Right atrium auricular region (tissue), 2 donors: ENCODE data around the gene RNF213. TPM values are rescaled to one million over a fixed set of nuclear protein-coding genes. Genes with fewer than 3 reads are reported as not detected.
A peak's percentile ranks its signal among the peaks of the same experiment; 100 is the strongest.

Experiments used
- DNase-seq: peaks from one replicate; pipeline ENCODE4 v3.0.0-alpha.2; 2019; ENCODE audit warnings: low spot score
- H3K27ac ChIP-seq, 2 donors: fragments of 200-600 bp; sonication (generic); 1 replicate in 1 of 2; 2 replicates in 1 of 2; pipeline ENCODE4 v1.5.1; 2016 to 2019
- H3K27me3 ChIP-seq, 2 donors: fragments of 200-600 bp; sonication (generic); one replicate each; pipeline versions ENCODE4 v1.5.1 to v1.6.0; 2017 to 2019
- H3K36me3 ChIP-seq: fragments of 200-600 bp; sonication (generic); one replicate; pipeline ENCODE4 v1.5.1; 2016
- H3K4me1 ChIP-seq, 2 donors: fragments of 200-600 bp; sonication (generic); one replicate each; pipeline versions ENCODE4 v1.5.1 to v1.6.0; 2017 to 2019
- H3K4me3 ChIP-seq, 2 donors: fragments of 200-600 bp; sonication (generic); 1 replicate in 1 of 2; 2 replicates in 1 of 2; pipeline ENCODE4 v1.5.1; 2017 to 2019; ENCODE audit warnings: mild to moderate bottlenecking in 1 of 2, moderate library complexity in 1 of 2
- H3K9me3 ChIP-seq, 2 donors: fragments of 200-600 bp; sonication (generic); one replicate each; pipeline ENCODE4 v1.5.1; 2019
- CTCF ChIP-seq, 2 donors: fragments of 200-600 bp; sonication (generic); IDR thresholded peaks; one replicate each; pipeline ENCODE4 v1.5.1; 2019; ENCODE audit warnings: antibody characterized with exemption in 2 of 2
- total RNA-seq, 2 donors: library from RNA; depleted of rRNA; stranded (reverse); fragments of >200 nt; gene quantifications; one replicate each; pipeline ENCODE4 v1.1.0, GENCODE V29; 2016

RNF213 gene
- total RNA-seq, 2 donors from 2014 or later, result 27.3 to 36.8 TPM

GRCh38 chr17:80388601-80389000 lies 127.9 kb downstream of the RNF213 start:
- Histone ChIP-seq H3K36me3 (peaks cover 91% of the 10 kb centered on the region), H3K27ac (no peak overlapping the region), H3K4me1 (no peaks in the 10 kb centered on the region), H3K9me3 (no peaks in the 10 kb centered on the region), H3K4me3 (no peak overlapping the region), H3K27me3 (no peaks in the 10 kb centered on the region)
- no peak for DNase-seq
- no peak for TF ChIP-seq CTCF (IDR thresholded peaks at IDR 0.05)

- no peak for DNase-seq
- no peaks in the 10 kb centered on the region for H3K4me1 ChIP-seq
Measured at GRCh38 chr17:80389011-80389995, 128.7 kb downstream of the RNF213 start.

GRCh38 chr17:80393241-80393890 lies 132.7 kb downstream of the RNF213 start:
- no peak for DNase-seq
- Histone ChIP-seq H3K4me3 (no peak overlapping the region), H3K27ac (no peak overlapping the region), H3K4me1 (peaks cover 0 to 14% of the 10 kb centered on the region in 2 donors), H3K27me3 (no peaks in the 10 kb centered on the region), H3K36me3 (peaks cover 58% of the 10 kb centered on the region), H3K9me3 (no peaks in the 10 kb centered on the region)
- no peak for TF ChIP-seq CTCF (IDR thresholded peaks at IDR 0.05)

More at GRCh38 chr17:80389011-80389995, 128.7 kb downstream of the RNF213 start:
- Histone ChIP-seq H3K36me3 (peaks cover 92% of the 10 kb centered on the region), H3K27me3 (no peaks in the 10 kb centered on the region), H3K4me3 (no peak overlapping the region), H3K27ac (no peak overlapping the region), H3K9me3 (no peaks in the 10 kb centered on the region)
- no peak for TF ChIP-seq CTCF (IDR thresholded peaks at IDR 0.05)

GRCh38 chr17:80393961-80394360 lies 133.3 kb downstream of the RNF213 start:
- Histone ChIP-seq H3K9me3 (no peaks in the 10 kb centered on the region), H3K4me1 (peaks cover 0 to 14% of the 10 kb centered on the region in 2 donors), H3K36me3 (peaks cover 52% of the 10 kb centered on the region), H3K4me3 (no peak overlapping the region), H3K27me3 (no peaks in the 10 kb centered on the region), H3K27ac (peak overlapping the region in 1 of 2 donors; percentile 29)
- DNase-seq, result no peak
- TF ChIP-seq CTCF (IDR thresholded peaks at IDR 0.05), result no peak

- H3K27ac ChIP-seq, result peak overlapping the region; percentile 6 to 27
- no peaks in the 10 kb centered on the region for H3K9me3 ChIP-seq
- peaks cover 0 to 14% of the 10 kb centered on the region in 2 donors for H3K4me1 ChIP-seq
- no peak for DNase-seq
- no peak overlapping the region for H3K4me3 ChIP-seq
- no peak for TF ChIP-seq CTCF (IDR thresholded peaks at IDR 0.05)
- no peaks in the 10 kb centered on the region for H3K27me3 ChIP-seq
- H3K36me3 ChIP-seq, result peaks cover 44% of the 10 kb centered on the region
Measured at GRCh38 chr17:80394629-80395216, 134.1 kb downstream of the RNF213 start.
